Psoas muscle (tissue), 8 donors: Measurements from ENCODE around the gene UHRF2. TPM values are rescaled to one million over a fixed set of nuclear protein-coding genes. Genes with fewer than 3 reads are reported as not detected.

Experiments used
- ATAC-seq, 4 donors: fragments of 200-7000 bp; cut with Tn5 transposase; one replicate each; pipeline ENCODE4 v1.9.1; 2020; ENCODE audit warnings: moderate library complexity in 3 of 4, mild to moderate bottlenecking in 2 of 4
- DNase-seq, 2 donors: peaks; one replicate each; pipeline ENCODE4 v3.0.0-alpha.2; 2020
- H3K27ac ChIP-seq: fragments of 200-600 bp; one replicate; pipeline ENCODE4 v1.8.0; 2022
- H3K27me3 ChIP-seq, 3 donors: fragments of 200-600 bp in 1 of 3; one replicate each; pipeline versions ENCODE4 v1.6.1 to v1.8.0; 2013 to 2022; ENCODE audit warnings: low read length in 2 of 3, mild to moderate bottlenecking in 2 of 3, moderate library complexity in 1 of 3; ENCODE audit not compliant: insufficient read depth in 3 of 3
- H3K36me3 ChIP-seq, 2 donors: fragments of 200-600 bp in 1 of 2; one replicate each; pipeline versions ENCODE4 v1.6.1 to v1.8.0; 2013 to 2022; ENCODE audit warnings: low read depth in 1 of 2, mild to moderate bottlenecking in 1 of 2, moderate library complexity in 1 of 2; ENCODE audit not compliant: insufficient read depth in 1 of 2
- H3K4me1 ChIP-seq: fragments of 200-600 bp; one replicate; pipeline ENCODE4 v1.8.0; 2022
- H3K4me3 ChIP-seq: fragments of 200-600 bp; one replicate; pipeline ENCODE4 v1.8.0; 2022; ENCODE audit warnings: mild to moderate bottlenecking
- H3K9me3 ChIP-seq: fragments of 200-600 bp; one replicate; pipeline ENCODE4 v1.8.0; 2022
- CTCF ChIP-seq: fragments of 200-600 bp; IDR thresholded peaks from one replicate; pipeline ENCODE4 v1.8.0; 2022; ENCODE audit warnings: antibody characterized with exemption
- WGBS, 3 donors: extraction: QIAGEN DNeasy Blood & Tissue Kit; methylation state at CpG; one replicate each; pipeline versions ENCODE4 v1.1.6 to v1.1.7; 2013; 5-methylcytosine and 5-hydroxymethylcytosine counted together
- intact Hi-C, 2 donors: fragments of 100-400 bp; cut with DNase I; formaldehyde crosslinking; loops; one replicate each; pipeline versions ENCODE4 v1.11.0 to v1.14.2; 2022
- polyA plus RNA-seq, 3 donors: library from polyadenylated mRNA; stranded (reverse); fragments of 200-250 nt; gene quantifications; one replicate each; pipeline ENCODE4 v1.2.3, GENCODE V29; 2013
- total RNA-seq, 4 donors: library from RNA; stranded (reverse); fragmentation: NEBNext Ultra II Directional in 2 of 4; extraction: Animal tissue kit (Norgen Biotek cat#: 25700) in 2 of 4; gene quantifications; one replicate each; pipeline versions ENCODE4 v1.2.1 to v1.2.4, GENCODE V29; 2021 to 2023
- donor health status: healthy with polysubstance abuse.
- donor health status: DM: no; HTN: no; CAD: no; lungs with moderate emphysema.
- donor health status: Bipolar disorder and iron deficiency.
- donor health status: healthy.
- donor health status: DM: yes; HTN: yes; CAD: no.
- donor health status: DM: no; HTN: no; CAD: no.
- donor health status: DM: no; HTN: no; CAD: no.
- donor health status: DM: yes; HTN: yes; CAD: no.

UHRF2 gene
- total and polyA plus RNA-seq, 7 donors, result 11.2 to 18.2 (median 13.0) TPM

- intact Hi-C loops, result no loop called here
- peaks cover 2% of the 10 kb centered on the region for H3K9me3 ChIP-seq
- WGBS, 3 donors, result 6 to 30% (median 16%) methylated on average over 1 of the region's 1 CpG
- H3K27ac ChIP-seq, result no peak overlapping the region
- DNase-seq (no peak), ATAC-seq (no peak)
- no peaks in the 10 kb centered on the region for H3K36me3 ChIP-seq
- H3K27me3 ChIP-seq, result no peaks in the 10 kb centered on the region
- TF ChIP-seq CTCF, result no peak
- no peak overlapping the region for H3K4me3 ChIP-seq
- H3K4me1 ChIP-seq, result no peaks in the 10 kb centered on the region
These were observed 30.3 kb upstream of the UHRF2 start for GRCh38 chr9:6382681-6383080.

DNA sequence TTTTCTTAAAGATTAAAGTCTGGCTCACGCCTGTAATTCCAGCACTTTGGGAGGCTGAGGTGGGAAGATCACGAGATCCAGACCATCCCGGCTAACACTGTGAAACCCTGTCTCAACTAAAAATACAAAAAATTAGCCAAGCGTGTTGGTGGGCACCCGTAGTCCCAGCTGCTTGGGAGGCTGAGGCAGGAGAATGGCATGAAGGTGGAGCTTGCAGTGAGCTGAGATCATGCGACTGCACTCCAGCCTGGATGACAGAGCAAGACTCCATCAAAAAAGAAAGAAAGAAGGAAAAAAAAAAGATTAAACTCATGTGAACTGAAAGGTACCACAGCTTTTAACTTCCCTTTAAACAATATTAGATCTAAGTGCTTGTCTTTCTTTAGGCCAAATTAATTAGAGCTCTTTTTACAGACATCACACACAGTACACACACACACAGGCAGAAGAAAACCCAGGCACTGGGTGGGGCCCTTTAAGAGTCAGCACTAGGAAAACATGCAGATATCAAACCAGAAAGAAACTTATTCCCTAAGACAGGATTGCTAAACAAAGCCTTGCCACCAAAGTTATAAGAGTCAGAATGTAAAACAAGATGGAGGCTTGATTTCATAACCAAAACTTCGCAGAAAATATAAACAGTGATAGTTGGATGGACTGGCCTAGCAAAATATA is 29.3 kb upstream of the UHRF2 start:
- Histone ChIP-seq H3K4me1 (no peaks in the 10 kb centered on the region), H3K9me3 (peaks cover 2% of the 10 kb centered on the region), H3K4me3 (no peak overlapping the region), H3K36me3 (no peaks in the 10 kb centered on the region), H3K27ac (no peak overlapping the region), H3K27me3 (no peaks in the 10 kb centered on the region)
- WGBS, 3 donors, result 79 to 85% (median 80%) methylated on average over 7 of the region's 7 CpGs
- DNase-seq, result no peak
- intact Hi-C loops, result no loop called here
- TF ChIP-seq CTCF, result no peak
- ATAC-seq, result no peak

DNA sequence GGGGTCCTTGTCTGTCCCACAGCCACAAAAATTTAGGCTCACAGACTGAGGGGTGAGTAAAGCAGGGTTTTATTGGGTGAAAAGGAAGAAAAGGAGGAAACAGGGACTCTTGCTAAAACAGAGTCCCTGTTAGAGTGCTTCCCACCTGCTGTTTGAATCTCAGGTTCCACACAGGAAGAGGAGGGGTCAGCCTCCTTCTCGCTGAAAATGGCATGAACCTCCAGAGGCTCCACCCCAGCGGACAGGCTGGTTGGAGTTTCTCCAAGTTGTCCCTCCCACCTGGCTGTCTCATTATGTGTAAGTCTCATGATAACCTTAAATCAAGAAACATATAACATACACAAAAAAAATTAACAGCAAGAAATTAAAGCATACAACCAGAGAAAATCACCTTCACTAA is 28.3 kb upstream of the UHRF2 start:
- no peak for TF ChIP-seq CTCF
- peaks cover 2% of the 10 kb centered on the region for H3K9me3 ChIP-seq
- H3K27ac ChIP-seq, result no peak overlapping the region
- intact Hi-C loops, result no loop called here
- no peaks in the 10 kb centered on the region for H3K36me3 ChIP-seq
- WGBS, 3 donors, result 26 to 43% (median 32%) methylated on average over 2 of the region's 2 CpGs
- H3K4me1 ChIP-seq, result no peaks in the 10 kb centered on the region
- no peaks in the 10 kb centered on the region for H3K27me3 ChIP-seq
- DNase-seq (no peak), ATAC-seq (no peak)
- H3K4me3 ChIP-seq, result no peak overlapping the region

DNA sequence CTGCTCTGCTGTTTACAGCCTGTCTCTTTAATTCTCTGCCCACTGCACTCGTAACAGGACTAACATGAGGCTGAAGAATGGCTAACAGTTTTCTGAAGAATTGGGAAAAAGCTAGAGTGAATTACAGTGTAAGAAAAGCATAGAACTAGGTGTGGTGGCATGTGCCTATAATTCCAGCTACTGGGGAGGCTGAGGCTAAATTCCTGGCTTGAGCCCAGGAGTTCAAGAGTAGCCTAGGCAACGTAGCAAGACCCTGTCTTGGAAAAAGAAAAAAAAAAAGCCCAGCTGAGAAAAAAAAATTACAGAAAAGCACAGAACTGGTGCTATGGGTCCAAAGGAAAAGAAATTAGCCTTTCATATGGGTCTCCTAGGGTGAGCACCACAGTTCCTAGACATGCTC is 13.9 kb upstream of the UHRF2 start:
- H3K36me3 ChIP-seq, result no peaks in the 10 kb centered on the region
- intact Hi-C loops, result no loop called here
- ATAC-seq (no peak), DNase-seq (no peak)
- H3K27me3 ChIP-seq, result no peaks in the 10 kb centered on the region
- H3K4me3 ChIP-seq, result no peak overlapping the region
- TF ChIP-seq CTCF, result no peak
- H3K9me3 ChIP-seq, result no peaks in the 10 kb centered on the region
- H3K27ac ChIP-seq, result no peak overlapping the region
- H3K4me1 ChIP-seq, result no peaks in the 10 kb centered on the region
- WGBS, 3 donors, result 22 to 30% (median 23%) methylated on average over 2 of the region's 2 CpGs

DNA sequence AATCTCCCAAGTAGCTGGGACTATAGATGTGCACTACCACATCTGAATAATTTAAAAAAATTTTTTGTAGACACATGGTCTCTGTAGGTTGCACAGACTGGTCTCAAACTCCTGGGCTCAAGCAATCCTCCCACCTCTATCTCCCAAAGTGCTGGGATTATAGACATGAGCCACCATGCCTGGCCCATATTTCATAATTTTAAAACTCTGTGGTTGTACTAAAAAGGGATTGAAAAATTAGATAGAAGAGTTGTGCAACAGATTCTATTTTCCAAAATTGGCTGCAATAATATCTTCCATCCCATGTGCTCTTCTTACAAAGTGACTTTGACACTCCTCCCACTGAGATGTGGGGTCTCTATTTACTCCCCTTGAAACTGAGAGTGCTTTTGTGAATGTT is 7.6 kb upstream of the UHRF2 start:
- H3K27ac ChIP-seq, result no peak overlapping the region
- DNase-seq (no peak), ATAC-seq (no peak)
- no peak overlapping the region for H3K4me3 ChIP-seq
- no peaks in the 10 kb centered on the region for H3K9me3 ChIP-seq
- H3K4me1 ChIP-seq, result no peaks in the 10 kb centered on the region
- H3K36me3 ChIP-seq, result no peaks in the 10 kb centered on the region
- no peak for TF ChIP-seq CTCF
- peaks cover 0 to 10% (median 0%) of the 10 kb centered on the region in 3 donors for H3K27me3 ChIP-seq
- intact Hi-C loops, result no loop called here
